Fibroblast of pulmonary artery (primary cell): ENCODE measurements around the gene ADAMTSL3.

Experiments
- DNase-seq: peaks from one replicate; pipeline ENCODE4 v3.0.0-alpha.2; 2010; ENCODE audit warnings: low read depth
- H3K4me3 ChIP-seq: replicated peaks from 2 replicates; pipeline ENCODE4 v1.5.1; 2011; ENCODE audit warnings: low read depth, mild to moderate bottlenecking, control low read depth, low read length, moderate library complexity
- TF ChIP-seq, protein P1 (sequence below): IDR thresholded peaks from 2 replicates; pipeline ENCODE4 v1.5.1; 2011; ENCODE audit warnings: mild to moderate bottlenecking, control low read depth, low read length, inconsistent platforms; ENCODE audit errors: missing control alignments

The ADAMTSL3 gene

DNA sequence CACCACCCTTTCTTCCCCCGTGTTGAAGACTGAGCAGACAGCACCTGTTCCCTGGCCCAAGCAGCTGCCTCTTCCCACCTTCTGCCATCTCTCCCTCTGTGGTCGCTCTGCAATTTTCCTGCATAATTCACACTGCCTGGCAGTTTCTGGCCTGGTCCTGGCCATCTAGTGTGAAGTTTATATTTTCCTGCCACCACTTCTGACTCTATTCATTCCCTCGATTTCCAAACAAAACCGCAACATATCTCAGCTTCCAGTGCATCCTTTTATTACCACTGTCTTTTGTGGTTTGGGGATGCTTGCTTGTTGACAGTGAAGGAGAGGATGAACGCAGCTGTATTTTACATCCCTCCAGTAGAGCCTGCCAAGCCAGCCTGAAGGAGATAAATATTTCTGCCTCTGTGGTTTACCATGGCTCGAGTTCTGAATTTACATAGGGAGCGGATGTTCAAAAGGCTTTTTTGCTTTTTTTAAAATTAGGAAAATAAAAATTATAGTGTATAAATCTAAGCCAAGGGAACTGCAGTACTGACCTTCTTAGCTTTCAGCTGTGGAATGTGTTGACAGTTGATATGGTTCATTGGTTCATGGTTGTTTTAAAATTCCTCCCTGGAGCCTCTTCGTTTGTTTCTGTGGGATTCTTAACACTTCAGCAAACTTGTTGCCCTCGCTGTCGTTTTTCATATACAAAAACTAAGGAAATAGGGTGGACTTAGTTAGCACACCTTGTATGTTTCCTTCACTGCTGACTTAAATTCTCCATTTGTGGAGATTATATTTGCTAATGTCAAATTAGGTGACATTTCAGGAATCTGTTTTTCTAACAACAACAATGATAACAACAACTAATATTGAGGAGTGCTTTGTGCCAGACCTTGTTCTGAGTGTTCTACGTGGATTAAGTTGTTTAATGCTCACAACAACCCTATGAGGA is 250.5 kb downstream of the ADAMTSL3 start:
- peak; percentile 47 for DNase-seq
- no peak overlapping the region for H3K4me3 ChIP-seq
- TF ChIP-seq, protein P1, sequence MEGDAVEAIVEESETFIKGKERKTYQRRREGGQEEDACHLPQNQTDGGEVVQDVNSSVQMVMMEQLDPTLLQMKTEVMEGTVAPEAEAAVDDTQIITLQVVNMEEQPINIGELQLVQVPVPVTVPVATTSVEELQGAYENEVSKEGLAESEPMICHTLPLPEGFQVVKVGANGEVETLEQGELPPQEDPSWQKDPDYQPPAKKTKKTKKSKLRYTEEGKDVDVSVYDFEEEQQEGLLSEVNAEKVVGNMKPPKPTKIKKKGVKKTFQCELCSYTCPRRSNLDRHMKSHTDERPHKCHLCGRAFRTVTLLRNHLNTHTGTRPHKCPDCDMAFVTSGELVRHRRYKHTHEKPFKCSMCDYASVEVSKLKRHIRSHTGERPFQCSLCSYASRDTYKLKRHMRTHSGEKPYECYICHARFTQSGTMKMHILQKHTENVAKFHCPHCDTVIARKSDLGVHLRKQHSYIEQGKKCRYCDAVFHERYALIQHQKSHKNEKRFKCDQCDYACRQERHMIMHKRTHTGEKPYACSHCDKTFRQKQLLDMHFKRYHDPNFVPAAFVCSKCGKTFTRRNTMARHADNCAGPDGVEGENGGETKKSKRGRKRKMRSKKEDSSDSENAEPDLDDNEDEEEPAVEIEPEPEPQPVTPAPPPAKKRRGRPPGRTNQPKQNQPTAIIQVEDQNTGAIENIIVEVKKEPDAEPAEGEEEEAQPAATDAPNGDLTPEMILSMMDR = no peak

DNA sequence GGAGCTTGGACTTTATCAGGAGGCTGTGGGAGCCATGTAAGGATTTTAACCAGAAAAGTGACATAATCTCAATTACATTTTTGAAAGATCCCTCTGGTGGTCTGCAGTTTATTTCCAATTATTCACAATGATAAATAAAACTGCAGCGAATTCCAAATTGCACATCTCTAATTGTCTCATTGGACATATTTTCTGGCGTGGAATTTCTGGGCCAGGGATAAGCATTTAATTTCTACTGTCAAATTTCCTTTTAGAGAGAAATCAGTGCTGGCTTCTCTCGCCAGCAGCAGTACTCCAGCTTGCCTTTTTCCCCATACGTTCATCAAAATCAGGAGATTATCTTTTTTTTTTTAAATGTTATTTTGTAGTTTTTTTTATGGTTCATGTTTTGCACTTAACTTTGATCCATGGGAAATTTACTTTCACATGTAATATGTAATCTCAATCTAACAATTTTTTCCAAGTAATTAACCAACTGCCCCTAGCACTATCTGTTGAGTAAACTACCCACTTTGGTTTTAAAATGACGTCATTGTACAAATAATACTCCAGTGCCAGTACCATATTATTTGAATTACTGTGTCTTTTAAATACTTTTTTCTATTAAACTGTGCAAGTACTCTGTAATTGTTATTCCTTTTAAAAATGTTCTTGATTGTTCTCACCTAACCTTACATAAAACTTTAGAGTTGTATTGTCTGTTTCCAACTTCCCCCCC is 251.8 kb downstream of the ADAMTSL3 start:
- no peak overlapping the region for H3K4me3 ChIP-seq
- TF ChIP-seq, protein P1 = no peak
- DNase-seq = no peak

DNA sequence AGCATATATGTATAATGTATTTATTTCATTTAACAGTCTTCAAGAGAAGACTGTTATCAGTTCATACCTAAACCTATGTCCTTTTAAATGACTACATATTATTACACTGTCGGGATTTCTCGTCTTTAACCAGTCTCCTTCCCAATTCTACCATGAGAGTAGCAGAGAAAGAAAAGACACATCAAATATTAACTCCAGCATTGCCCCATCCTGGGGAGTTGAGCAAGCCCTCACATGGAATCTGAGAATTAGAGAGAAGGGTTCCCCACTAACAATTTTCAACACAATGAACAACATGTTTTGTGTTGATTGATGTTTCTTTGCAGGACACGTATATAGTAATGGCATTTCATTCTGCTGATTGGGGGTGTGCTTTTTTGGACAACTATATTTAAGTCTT is 257.4 kb downstream of the ADAMTSL3 start:
- DNase-seq = no peak
- TF ChIP-seq, protein P1 = no peak
- no peak overlapping the region for H3K4me3 ChIP-seq

DNA sequence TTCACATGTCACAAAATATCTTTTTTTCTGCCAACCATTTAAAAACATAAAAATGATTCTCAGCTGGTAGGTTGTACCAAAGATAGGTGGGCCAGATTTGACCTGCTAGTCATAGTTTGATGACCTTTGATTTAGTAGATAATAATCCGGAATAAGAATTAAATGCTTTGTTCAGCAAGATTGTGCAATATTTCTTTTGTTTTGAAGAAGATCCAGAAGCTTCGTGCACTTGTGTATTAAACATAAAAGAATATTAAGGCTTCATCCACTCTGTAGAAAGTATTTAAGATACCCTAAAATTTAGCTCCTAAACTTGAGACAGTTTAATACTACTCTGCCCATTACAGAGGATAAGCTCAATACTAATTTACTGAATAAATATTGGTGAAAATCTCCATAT is 258.4 kb downstream of the ADAMTSL3 start:
- H3K4me3 ChIP-seq = no peak overlapping the region
- DNase-seq = no peak
- TF ChIP-seq, protein P1 = no peak

DNA sequence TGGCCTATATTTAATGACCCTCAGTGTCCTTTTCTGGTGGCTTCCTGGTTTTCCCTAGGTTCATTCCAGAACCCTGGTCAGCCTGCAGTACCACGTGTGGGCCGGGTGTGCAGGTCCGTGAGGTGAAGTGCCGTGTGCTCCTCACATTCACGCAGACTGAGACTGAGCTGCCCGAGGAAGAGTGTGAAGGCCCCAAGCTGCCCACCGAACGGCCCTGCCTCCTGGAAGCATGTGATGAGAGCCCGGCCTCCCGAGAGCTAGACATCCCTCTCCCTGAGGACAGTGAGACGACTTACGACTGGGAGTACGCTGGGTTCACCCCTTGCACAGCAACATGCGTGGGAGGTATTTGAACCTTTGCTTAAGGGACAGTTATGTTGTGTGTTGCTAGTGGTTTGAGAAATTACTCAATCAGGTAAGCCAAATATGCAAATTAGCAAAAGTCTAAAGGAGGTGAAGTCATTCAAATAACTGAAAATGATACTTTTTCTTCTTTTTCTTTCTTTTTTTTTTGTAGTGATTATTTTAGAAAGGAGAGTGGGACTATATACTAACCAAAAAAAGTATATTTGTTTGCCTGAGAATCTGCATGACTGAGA is 259.2 kb downstream of the ADAMTSL3 start:
- no peak overlapping the region for H3K4me3 ChIP-seq
- DNase-seq = no peak
- TF ChIP-seq, protein P1 = no peak

DNA sequence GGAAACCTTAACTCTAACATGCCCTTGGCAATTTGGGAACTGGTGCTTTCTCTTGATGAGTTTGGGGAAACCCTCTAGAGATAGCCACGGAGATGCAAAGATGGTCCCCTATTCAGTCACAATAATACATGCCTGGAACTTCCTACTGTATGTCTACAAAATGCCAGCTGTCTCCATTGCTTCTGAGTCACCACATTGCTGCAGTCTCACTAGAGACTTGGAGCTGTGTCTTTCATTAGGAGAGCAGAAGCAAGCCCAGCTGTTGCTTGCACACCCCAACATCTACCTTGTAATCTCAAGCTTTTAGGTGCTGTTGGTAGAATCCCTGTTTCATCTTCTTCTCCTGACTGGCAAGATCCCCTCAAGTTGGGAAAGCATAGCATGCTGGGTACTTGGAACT is 261.0 kb downstream of the ADAMTSL3 start:
- H3K4me3 ChIP-seq = no peak overlapping the region
- no peak for DNase-seq
- TF ChIP-seq, protein P1 = no peak
